Measurements from ENCODE around the gene DMWD. TPM values are rescaled to one million over a fixed set of nuclear protein-coding genes. Genes with fewer than 3 reads are reported as not detected.

The DMWD gene
- total RNA-seq, 1 donor from 2014 or later: 41.0 TPM

DNA sequence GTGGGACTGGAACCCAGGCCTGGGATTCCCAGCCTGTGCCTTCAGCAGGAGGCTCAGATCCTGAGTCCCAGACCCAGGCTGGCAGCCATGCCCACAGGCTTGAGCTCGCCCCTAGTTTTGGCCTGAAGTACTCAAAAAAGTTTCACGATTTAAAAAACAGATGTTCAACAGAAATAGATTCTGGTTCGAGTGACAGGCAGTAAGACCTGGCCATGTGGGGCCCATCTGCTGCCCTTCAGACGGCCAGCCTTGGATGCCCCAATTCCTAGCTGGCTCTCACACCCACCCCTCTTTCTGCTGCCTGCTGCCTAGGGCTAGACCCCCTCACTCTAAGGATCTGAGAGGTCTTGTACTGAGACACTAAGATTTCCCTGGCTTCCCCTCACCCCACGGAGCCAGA lies 7.5 kb downstream of the DMWD start:
- DNase-seq: no peak

DNA sequence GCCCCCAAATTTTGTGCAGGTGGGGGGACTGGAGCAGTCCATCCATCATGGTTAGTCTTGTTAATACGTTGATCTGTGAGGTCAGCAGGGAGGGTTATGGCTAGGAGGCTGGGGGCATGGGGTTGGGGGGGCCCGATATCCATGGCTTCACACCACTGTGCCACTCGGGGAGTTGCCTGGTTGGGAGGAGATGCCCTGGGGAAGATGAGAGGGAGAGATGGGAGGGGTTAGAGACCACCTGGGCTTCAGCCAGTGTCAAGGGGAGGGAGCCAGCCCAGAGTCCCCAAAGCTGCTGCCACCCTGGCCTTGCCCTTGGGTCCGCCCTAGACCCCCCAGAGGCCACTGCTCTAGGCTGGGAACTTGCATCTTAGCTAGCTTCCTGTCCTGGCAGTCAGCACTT lies 8.5 kb downstream of the DMWD start:
- no peak for DNase-seq

DNA sequence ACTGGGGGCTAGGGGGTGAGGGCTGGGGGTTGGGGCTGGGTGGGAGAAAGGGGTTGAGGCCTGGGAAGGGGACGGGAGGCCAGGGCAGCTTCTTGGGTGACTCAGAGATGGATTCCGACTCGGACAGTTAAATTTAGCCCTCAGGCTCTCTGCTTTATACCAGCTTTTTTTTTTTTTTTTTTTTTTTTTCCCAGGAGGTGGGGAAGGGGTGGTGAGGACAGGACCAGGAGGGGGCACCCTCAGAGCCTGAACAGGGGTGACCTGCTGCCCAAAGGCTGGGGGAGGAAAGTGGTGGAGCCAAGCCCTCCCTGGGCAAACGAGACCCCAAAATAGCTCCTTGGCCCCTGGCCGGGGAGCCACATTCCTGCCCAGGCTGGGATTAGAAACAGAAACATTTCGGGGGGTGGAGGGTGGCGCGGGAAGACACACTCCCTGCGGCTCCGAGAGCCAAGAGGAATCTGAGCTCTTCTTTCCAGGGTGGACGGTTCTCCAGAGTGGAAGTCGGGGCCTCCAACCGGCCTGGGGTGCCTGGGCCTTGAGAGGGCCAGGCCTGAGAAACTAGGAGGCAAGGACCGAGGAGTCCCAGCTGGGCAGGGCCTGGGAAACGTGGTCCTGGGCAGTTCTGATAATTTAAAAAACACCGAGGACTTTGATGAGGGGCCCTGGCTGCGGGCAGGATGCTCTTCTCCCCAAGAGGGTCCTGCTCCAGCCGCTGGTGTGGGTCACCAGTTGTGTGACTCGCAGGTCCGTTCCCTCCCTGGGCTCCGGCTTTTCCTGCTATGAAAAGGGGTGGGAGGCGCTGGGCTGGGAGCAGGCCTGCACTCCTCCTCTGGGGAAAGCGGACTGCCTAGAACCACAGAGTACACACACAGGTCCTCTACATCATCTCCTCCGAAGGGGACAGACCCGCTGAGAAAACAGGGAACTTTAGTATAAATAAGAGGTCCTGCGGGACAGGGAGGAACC lies 9.5 kb downstream of the DMWD start:
- no peak for DNase-seq

DNA sequence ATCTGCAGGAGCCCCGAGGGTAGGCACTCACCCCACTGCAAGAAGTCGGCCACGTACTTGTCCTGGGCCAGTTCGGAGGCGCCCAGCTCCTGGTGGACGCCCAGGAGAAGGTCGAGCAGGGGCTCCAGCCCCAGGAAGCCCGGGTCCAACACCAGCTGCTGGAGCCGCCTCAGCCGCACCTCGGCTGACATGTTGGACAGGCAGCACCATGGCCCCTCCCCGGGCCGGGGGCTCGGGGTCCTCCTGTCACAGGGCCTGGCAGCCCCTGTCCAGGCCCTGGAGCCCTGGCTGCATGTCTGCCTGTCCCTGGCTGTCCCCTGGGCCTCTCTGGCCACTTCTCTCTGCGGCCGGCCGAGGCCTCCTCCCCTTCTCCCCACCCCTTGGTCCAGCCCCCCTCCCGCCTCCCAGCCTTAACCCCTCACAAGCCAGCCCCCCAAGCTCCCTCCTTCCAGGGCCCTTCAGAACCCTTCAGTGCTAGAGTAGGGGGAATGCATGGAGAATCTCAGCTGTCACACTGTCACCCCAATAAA lies 10.4 kb downstream of the DMWD start, which contains the start of gene DMPK:
Gene DMPK (minus strand): TSS at position 329 of the 530 bp plus-strand sequence. CDS start 138 bp downstream, at position 191.
- DNase-seq: no peak

DNA sequence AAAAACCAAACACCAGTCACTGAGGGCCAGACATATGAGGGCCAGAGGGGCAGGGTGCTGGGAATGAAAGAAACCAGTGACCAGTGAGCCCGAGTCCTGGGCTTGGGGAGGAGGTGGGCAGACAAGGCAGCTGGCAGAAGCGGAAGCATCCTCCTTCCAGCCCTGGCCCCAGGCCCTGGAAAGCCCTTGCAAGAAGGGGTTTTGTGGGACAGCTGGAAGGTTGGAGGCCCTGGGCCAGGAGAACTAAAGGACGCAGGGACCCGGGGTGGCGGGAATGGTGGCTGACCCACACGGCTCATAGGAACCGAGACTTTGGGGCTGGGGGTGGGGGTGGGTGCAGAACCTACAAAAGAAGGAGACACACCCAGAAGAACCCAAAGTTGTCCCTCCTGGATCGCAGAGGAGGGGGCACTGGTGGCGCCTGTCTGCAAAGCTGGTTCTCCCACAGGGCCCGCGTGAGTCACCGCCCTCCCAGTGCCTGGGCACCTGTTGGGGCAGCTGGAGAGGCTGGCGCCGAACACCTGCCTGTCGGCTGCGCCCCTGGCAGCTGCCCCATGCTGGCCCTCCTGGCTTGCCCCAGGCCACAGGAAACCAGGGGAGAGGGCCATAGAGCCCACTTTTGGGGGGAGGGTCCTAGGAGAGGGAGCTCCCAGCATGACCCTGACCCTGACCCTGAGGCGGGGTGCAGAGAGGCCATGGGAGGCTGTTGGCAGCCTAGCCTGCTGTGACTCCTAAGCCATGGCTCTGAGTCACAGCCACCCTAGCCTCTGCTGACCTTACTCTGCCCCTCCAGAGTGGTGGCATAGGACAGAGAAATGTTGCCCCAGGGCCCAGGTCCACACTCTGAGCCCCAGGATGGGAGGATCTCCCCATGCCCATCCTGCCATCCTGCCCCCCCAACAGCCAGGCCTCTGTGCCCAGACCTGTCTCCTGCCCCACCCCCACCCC lies 11.2 kb downstream of the DMWD start:
- DNase-seq: no peak

DNA sequence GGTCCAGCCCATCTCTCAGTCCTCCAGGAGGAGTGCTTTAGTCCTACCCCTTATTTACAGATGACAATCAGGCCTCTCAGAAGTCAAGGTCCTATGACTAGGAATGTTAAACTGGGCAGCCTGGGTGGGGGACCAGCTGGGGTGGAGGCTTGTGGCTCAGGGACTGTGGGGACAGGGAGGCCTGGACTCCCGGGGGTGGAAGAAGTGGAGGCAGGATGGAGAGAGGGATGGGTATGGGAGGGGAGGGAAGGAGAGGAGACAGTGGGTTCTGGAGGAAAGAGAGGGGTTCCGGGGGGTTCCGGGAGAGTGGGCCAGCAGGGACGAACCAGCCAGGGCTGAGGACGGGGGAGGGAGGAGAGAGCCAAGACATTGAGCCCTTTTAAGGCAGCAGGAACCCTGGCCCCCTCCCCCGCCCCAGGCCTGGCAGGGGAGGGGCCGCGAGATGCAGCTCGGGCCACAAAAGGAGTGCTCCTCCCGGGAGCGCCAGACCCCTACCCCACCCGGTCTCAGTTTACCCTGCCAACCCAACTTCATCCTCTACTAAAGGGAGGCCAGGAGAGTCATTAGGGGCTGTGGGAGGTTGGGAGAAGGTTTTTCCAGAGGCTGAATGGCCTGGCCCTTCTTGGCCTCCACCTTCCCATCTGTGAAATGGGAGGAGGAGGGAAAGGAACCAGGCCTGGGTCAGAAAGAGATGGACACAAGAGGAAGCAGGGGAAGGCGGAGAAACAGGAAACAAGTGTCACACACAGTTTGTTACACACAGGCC lies 12.0 kb downstream of the DMWD start:
- no peak for DNase-seq

DNA sequence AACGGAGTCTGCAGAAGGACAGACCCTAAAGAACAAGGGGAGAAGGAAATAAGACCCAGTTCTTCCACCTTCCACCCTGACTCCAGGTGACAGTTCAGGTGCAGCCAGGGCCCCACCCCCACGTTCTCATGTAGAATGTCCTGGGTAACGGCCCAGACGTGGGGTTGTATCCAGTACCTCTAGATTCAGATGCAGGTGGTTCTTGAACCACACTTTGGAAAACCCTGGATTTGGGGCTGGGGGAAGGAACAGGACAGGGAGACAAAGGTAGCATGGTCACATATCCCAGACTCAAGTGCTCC lies 12.5 kb downstream of the DMWD start:
- DNase-seq: no peak

GRCh38 chr19:45779231-45780145 lies 13.2 kb downstream of the DMWD start:
- DNase-seq: no peak

- DNase-seq: no peak
Observed at GRCh38 chr19:45778010-45778661, 14.5 kb downstream of the DMWD start.

- no peak for DNase-seq
Observed at GRCh38 chr19:45777395-45777961, 15.2 kb downstream of the DMWD start.

- no peak for DNase-seq
Observed at GRCh38 chr19:45774765-45775164, 17.9 kb downstream of the DMWD start.

GRCh38 chr19:45773384-45773783 lies 19.3 kb downstream of the DMWD start:
- no peak for DNase-seq

- no peak for DNase-seq
Observed at GRCh38 chr19:45772912-45773311, 19.7 kb downstream of the DMWD start.

GRCh38 chr19:45772130-45772840 lies 20.4 kb downstream of the DMWD start:
- DNase-seq: no peak

- DNase-seq: no peak
Observed at GRCh38 chr19:45771311-45771933, 21.2 kb downstream of the DMWD start.

DNA sequence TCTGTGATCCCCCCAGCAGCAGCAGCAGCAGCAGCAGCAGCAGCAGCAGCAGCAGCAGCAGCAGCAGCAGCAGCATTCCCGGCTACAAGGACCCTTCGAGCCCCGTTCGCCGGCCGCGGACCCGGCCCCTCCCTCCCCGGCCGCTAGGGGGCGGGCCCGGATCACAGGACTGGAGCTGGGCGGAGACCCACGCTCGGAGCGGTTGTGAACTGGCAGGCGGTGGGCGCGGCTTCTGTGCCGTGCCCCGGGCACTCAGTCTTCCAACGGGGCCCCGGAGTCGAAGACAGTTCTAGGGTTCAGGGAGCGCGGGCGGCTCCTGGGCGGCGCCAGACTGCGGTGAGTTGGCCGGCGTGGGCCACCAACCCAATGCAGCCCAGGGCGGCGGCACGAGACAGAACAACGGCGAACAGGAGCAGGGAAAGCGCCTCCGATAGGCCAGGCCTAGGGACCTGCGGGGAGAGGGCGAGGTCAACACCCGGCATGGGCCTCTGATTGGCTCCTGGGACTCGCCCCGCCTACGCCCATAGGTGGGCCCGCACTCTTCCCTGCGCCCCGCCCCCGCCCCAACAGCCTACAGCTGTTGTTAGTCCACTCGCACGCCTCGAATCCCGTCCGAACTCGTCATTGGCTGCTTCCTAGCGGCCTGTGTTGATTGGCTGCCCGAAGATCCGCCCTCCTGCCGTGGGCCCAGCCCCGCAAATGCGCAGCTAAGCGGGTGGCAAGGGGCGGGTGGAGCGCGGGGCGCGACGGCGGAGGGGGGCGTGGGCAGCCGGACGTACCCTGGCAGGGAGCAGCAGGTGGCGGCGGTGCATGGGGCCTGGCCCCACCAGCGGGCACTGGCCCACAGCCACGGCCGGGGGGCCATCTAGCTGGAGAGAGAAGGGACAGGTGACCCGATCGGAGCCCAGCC lies 22.2 kb downstream of the DMWD start:
- peak; percentile 93 for DNase-seq

GRCh38 chr19:45769821-45770191 lies 22.8 kb downstream of the DMWD start:
- no peak for DNase-seq
